ENCODE results near the gene ARL14EPL. TPM values are rescaled to one million over a fixed set of nuclear protein-coding genes. Genes with fewer than 3 reads are reported as not detected.
A peak's percentile ranks its signal among the peaks of the same experiment; 100 is the strongest.

Gene ARL14EPL
- total RNA-seq, 1 donor from 2014 or later, result not detected

GRCh38 chr5:116063950-116064349 lies 31.7 kb downstream of the ARL14EPL start:
- Mint-ChIP-seq H3K36me3 (ENCODE audit: low read depth) (no peaks in the 10 kb centered on the region), H3K4me3 (ENCODE audit: unreplicated experiment) (no peak overlapping the region), H3K4me1 (ENCODE audit: low read depth) (no peaks in the 10 kb centered on the region), H3K27ac (ENCODE audit: unreplicated experiment) (no peak overlapping the region), H3K9me3 (ENCODE audit: low read depth) (no peaks in the 10 kb centered on the region), H3K27me3 (ENCODE audit: low read depth) (peaks cover 13% of the 10 kb centered on the region)
- no peak for DNase-seq (ENCODE audit: low spot score)
- no peak for TF ChIP-seq CTCF (IDR thresholded peaks at IDR 0.05)

DNA sequence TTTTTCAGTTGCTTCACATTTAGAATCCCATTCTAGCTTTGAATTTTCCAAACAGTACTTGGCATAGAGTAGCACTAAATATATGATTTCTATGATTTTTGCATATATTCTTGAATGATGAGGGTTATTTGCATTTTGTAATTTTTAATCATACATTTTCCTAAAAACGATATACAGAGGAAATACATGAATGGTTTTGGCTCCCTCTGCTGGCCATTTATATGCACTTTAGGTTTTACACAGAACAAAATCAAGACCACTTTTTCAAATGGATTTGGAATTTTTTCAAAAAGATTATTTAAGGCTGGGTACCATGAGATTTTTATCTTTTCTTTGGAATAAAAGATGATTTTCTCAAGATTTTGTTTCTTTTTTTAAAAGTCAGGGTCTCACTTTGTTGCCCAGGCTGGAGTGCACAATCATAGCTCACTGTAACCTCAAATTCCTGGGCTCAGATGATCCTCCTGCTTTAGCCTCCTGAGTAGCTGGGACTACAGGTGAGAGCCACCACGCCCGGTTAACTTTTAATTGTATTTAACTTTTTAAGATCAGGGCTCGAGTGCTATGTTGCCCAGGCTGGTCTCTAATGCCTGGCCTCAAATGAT lies 35.9 kb downstream of the ARL14EPL start:
- no peak overlapping the region for H3K4me3 Mint-ChIP-seq (ENCODE audit: unreplicated experiment)

DNA sequence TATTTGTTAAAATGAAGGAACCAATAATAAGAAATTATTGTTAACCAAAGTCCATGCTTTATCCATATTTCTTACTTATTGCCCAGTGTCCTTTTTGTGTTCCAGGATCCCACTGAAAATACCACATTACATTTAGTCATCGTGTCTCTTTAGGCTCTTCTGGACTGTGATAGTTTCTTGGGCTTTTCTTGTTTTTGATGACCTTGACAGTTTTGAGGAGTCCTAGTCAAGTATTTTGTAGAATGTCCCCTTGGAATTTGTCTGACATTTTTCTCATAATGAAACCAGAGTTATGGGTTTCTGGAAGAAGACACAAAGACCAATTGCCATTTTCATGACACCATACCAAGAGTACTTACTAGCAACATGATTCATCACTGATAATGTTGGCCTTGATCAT lies 38.9 kb downstream of the ARL14EPL start:
- Mint-ChIP-seq H3K4me3 (ENCODE audit: unreplicated experiment) (no peak overlapping the region), H3K36me3 (ENCODE audit: low read depth) (no peaks in the 10 kb centered on the region), H3K4me1 (ENCODE audit: low read depth) (no peaks in the 10 kb centered on the region), H3K27me3 (ENCODE audit: low read depth) (peaks cover 7% of the 10 kb centered on the region), H3K27ac (ENCODE audit: unreplicated experiment) (no peak overlapping the region), H3K9me3 (ENCODE audit: low read depth) (no peaks in the 10 kb centered on the region)
- no peak for DNase-seq (ENCODE audit: low spot score)
- TF ChIP-seq CTCF (IDR thresholded peaks at IDR 0.05), result no peak

More for the DNA sequence above, 35.9 kb downstream of the ARL14EPL start:
- no peaks in the 10 kb centered on the region for H3K9me3 Mint-ChIP-seq (ENCODE audit: low read depth)
- no peak overlapping the region for H3K27ac Mint-ChIP-seq (ENCODE audit: unreplicated experiment)
- H3K4me1 Mint-ChIP-seq (ENCODE audit: low read depth), result no peaks in the 10 kb centered on the region
- peaks cover 11% of the 10 kb centered on the region for H3K27me3 Mint-ChIP-seq (ENCODE audit: low read depth)
- H3K36me3 Mint-ChIP-seq (ENCODE audit: low read depth), result no peaks in the 10 kb centered on the region
- TF ChIP-seq CTCF (IDR thresholded peaks at IDR 0.05), result peak; percentile 98
- no peak for DNase-seq (ENCODE audit: low spot score)

DNA sequence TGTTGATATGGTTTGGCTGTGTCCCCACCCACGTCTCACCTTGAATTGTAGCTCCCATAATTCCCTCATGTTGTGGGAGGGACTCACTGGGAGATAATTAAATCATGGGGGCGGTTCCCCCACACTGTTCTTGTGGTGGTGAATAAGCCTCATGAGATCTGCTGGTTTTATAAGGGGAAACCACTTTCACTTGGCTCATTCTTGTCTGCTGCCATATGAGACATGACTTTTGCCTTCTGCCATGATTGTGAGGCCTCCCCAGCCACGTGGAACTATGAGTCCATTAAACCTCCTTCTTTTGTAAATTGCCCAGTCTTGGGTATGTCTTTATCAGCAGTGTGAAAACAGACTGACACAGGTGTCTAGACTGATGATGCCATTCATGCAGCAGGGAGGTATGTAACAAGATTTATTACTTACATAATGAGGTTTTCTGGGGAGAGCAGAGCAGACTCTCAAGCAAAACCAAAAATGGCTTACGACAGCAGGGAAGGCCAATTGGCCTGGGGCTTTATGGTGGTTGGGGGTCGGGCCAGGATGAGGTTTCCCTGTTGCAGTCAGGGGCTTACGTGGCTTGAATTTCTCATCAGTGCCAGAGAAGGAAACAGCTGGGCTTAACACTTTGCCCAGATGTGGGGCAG lies 43.0 kb downstream of the ARL14EPL start:
- no peak overlapping the region for H3K4me3 Mint-ChIP-seq (ENCODE audit: unreplicated experiment)
- no peak for TF ChIP-seq CTCF (IDR thresholded peaks at IDR 0.05)
- no peak for DNase-seq (ENCODE audit: low spot score)
- no peaks in the 10 kb centered on the region for H3K9me3 Mint-ChIP-seq (ENCODE audit: low read depth)
- no peaks in the 10 kb centered on the region for H3K27me3 Mint-ChIP-seq (ENCODE audit: low read depth)
- no peaks in the 10 kb centered on the region for H3K4me1 Mint-ChIP-seq (ENCODE audit: low read depth)
- no peak overlapping the region for H3K27ac Mint-ChIP-seq (ENCODE audit: unreplicated experiment)
- no peaks in the 10 kb centered on the region for H3K36me3 Mint-ChIP-seq (ENCODE audit: low read depth)

DNA sequence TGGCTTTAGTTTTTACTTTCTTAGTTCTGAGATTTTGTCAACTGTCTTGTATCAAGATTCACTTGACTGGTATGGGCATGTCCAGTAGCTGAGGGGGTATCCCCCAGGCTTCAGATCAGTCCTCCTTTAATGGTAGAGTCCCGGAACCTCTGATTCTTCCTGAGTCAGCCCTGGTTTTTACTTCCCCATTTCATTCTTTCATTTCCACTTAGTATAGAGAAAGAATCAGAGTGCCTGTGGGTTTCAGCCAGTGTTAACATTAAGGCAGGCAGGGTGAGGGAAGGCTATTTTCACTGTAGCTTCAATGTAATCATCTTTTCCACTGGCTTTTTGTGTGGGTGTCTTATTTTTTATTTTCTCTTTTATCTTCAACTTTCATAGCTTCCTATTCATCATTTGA lies 44.2 kb downstream of the ARL14EPL start:
- no peak for TF ChIP-seq CTCF (IDR thresholded peaks at IDR 0.05)
- Mint-ChIP-seq H3K36me3 (ENCODE audit: low read depth) (no peaks in the 10 kb centered on the region), H3K27me3 (ENCODE audit: low read depth) (no peaks in the 10 kb centered on the region), H3K9me3 (ENCODE audit: low read depth) (no peaks in the 10 kb centered on the region), H3K4me1 (ENCODE audit: low read depth) (no peaks in the 10 kb centered on the region), H3K27ac (ENCODE audit: unreplicated experiment) (no peak overlapping the region), H3K4me3 (ENCODE audit: unreplicated experiment) (no peak overlapping the region)
- no peak for DNase-seq (ENCODE audit: low spot score)
